MCF 10A (cell line): Measurements from ENCODE around the gene ADAM10. TPM values are rescaled to one million over a fixed set of nuclear protein-coding genes. Genes with fewer than 3 reads are reported as not detected.
A peak's percentile ranks its signal among the peaks of the same experiment; 100 is the strongest.

Experiments
- BruUV-seq: library from RNA; stranded (reverse); fragments of 400-500 nt; replicated peaks from 2 replicates; lab custom pipeline; 2021; lab: Mats Ljungman, UMichigan
- CTCF ChIA-PET: fragments of 300-600 bp; sonication (Branson Sonifier 250); formaldehyde crosslinking; extraction: SDS; loops from one replicate; lab custom pipeline; 2021; ENCODE audit warnings: antibody characterized with exemption, inconsistent platforms; lab: Yijun Ruan, JAX
- POLR2A ChIA-PET: fragments of 300-600, 350-650 bp; sonication (Branson Sonifier 250); formaldehyde crosslinking; extraction: SDS; loops from one replicate; lab custom pipeline; 2020; ENCODE audit warnings: antibody characterized with exemption, inconsistent platforms; lab: Yijun Ruan, JAX
- DNase-seq: peaks from one replicate; pipeline ENCODE4 v3.0.0-alpha.2; 2018; ENCODE audit not compliant: unreplicated experiment
- H3K27ac Mint-ChIP-seq: one replicate; pipeline ENCODE4 v1.8.0; 2022; ENCODE audit warnings: mild to moderate bottlenecking, low read depth, mixed read lengths; ENCODE audit not compliant: unreplicated experiment
- H3K27me3 Mint-ChIP-seq: one replicate; pipeline ENCODE4 v1.8.0; 2022; ENCODE audit warnings: mixed read lengths; ENCODE audit not compliant: insufficient read depth, unreplicated experiment
- H3K36me3 Mint-ChIP-seq: one replicate; pipeline ENCODE4 v1.8.0; 2022; ENCODE audit warnings: mild to moderate bottlenecking, moderate library complexity, mixed read lengths; ENCODE audit not compliant: insufficient read depth, unreplicated experiment
- H3K4me1 Mint-ChIP-seq: one replicate; pipeline ENCODE4 v1.8.0; 2022; ENCODE audit warnings: mixed read lengths; ENCODE audit not compliant: insufficient read depth, unreplicated experiment
- H3K4me3 Mint-ChIP-seq: one replicate; pipeline ENCODE4 v1.8.0; 2022; ENCODE audit warnings: mild to moderate bottlenecking, moderate library complexity, mixed read lengths; ENCODE audit not compliant: unreplicated experiment
- H3K9me3 Mint-ChIP-seq: one replicate; pipeline ENCODE4 v1.8.0; 2022; ENCODE audit warnings: mixed read lengths; ENCODE audit not compliant: unreplicated experiment
- intact Hi-C: fragments of 100-400 bp; cut with micrococcal nuclease; formaldehyde crosslinking; loops from 2 replicates; pipeline ENCODE4 v1.14.1; 2022
- total RNA-seq: library from RNA; stranded (reverse); gene quantifications from 2 replicates; pipeline ENCODE4 v1.2.3, GENCODE V29; 2022
- TF ChIP-seq, protein P1 (sequence below): fragments of 200-600 bp; IDR thresholded peaks from one replicate; pipeline ENCODE4 v1.8.0; 2022; ENCODE audit warnings: antibody characterized with exemption, mild to moderate bottlenecking; ENCODE audit not compliant: unreplicated experiment

ADAM10 gene
- total RNA-seq, 1 experiment from 2014 or later, result 87.5 TPM

GRCh38 chr15:58628206-58628947, 121.1 kb downstream of the ADAM10 start:
- no peaks in the 10 kb centered on the region for H3K9me3 Mint-ChIP-seq
- intact Hi-C loops, result no loop called here

DNA sequence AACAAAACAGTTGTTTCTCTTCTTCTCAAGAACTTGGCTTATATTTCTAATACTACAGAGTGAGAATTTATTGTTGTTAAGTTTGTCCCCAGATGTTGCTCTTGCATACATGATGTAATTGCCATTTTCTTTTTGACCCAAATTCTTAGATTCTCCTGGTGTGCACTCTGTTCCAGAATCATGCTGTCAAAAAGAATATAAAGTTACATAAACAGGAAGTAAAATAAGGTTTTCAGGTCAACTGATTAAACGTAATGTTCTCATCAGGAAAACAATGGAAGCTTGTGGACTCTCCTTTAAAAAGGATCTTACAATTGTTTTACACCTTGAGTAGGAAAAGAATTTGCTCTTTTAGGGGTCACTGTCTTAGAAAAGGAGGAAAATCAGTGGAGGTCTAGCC, 121.8 kb downstream of the ADAM10 start:
- H3K9me3 Mint-ChIP-seq, result no peaks in the 10 kb centered on the region
- TF ChIP-seq, protein P1, sequence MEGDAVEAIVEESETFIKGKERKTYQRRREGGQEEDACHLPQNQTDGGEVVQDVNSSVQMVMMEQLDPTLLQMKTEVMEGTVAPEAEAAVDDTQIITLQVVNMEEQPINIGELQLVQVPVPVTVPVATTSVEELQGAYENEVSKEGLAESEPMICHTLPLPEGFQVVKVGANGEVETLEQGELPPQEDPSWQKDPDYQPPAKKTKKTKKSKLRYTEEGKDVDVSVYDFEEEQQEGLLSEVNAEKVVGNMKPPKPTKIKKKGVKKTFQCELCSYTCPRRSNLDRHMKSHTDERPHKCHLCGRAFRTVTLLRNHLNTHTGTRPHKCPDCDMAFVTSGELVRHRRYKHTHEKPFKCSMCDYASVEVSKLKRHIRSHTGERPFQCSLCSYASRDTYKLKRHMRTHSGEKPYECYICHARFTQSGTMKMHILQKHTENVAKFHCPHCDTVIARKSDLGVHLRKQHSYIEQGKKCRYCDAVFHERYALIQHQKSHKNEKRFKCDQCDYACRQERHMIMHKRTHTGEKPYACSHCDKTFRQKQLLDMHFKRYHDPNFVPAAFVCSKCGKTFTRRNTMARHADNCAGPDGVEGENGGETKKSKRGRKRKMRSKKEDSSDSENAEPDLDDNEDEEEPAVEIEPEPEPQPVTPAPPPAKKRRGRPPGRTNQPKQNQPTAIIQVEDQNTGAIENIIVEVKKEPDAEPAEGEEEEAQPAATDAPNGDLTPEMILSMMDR, result no peak
- POLR2A ChIA-PET, result interaction anchor here (0.6 to 1.4 kb wide), 6 partner anchors 18 to 143 kb away, joined by 3 to 5 read pairs (median 4); partner anchors contain the start of gene MINDY2
- peak overlapping the region; percentile 71 for H3K4me3 Mint-ChIP-seq
- BruUV-seq, result no TSS peak
- CTCF ChIA-PET, result no interaction called here
- intact Hi-C loops, result no loop called here
- H3K27me3 Mint-ChIP-seq, result no peaks in the 10 kb centered on the region
- H3K27ac Mint-ChIP-seq, result peak overlapping the region; percentile 87
- DNase-seq, result no peak
- H3K4me1 Mint-ChIP-seq, result peaks cover 23% of the 10 kb centered on the region
- H3K36me3 Mint-ChIP-seq, result peaks cover 10% of the 10 kb centered on the region

More at GRCh38 chr15:58628206-58628947, 121.1 kb downstream of the ADAM10 start:
- Mint-ChIP-seq H3K4me3 (peak overlapping the region; percentile 71), H3K36me3 (peaks cover 6% of the 10 kb centered on the region), H3K27ac (peak overlapping the region; percentile 87), H3K27me3 (no peaks in the 10 kb centered on the region), H3K4me1 (peaks cover 27% of the 10 kb centered on the region)
- ChIA-PET POLR2A (interaction anchor here (0.6 to 1.4 kb wide), 6 partner anchors 19 to 143 kb away, joined by 3 to 5 read pairs (median 4); partner anchors contain the start of gene MINDY2), CTCF (no interaction called here)
- peak; percentile 3 for DNase-seq
- BruUV-seq, result no TSS peak
- TF ChIP-seq, protein P1, result no peak

- Mint-ChIP-seq H3K27ac (peak overlapping the region; percentile 87), H3K27me3 (no peaks in the 10 kb centered on the region), H3K9me3 (no peaks in the 10 kb centered on the region), H3K36me3 (peaks cover 13% of the 10 kb centered on the region), H3K4me3 (no peak overlapping the region), H3K4me1 (peaks cover 22% of the 10 kb centered on the region)
- ChIA-PET POLR2A (no interaction called here), CTCF (no interaction called here)
- no TSS peak for BruUV-seq
- intact Hi-C loops, result no loop called here
- no peak for DNase-seq
- TF ChIP-seq, protein P1, result no peak
Observed at GRCh38 chr15:58627046-58627445, 122.5 kb downstream of the ADAM10 start.

- BruUV-seq, result no TSS peak
- intact Hi-C loops, result no loop called here
- Mint-ChIP-seq H3K9me3 (no peaks in the 10 kb centered on the region), H3K4me1 (peaks cover 22% of the 10 kb centered on the region), H3K27ac (no peak overlapping the region), H3K27me3 (no peaks in the 10 kb centered on the region), H3K36me3 (peaks cover 20% of the 10 kb centered on the region), H3K4me3 (no peak overlapping the region)
- DNase-seq, result no peak
- TF ChIP-seq, protein P1, result no peak
- ChIA-PET CTCF (no interaction called here), POLR2A (no interaction called here)
Observed at GRCh38 chr15:58626378-58626777, 123.1 kb downstream of the ADAM10 start.
